SK-N-SH treated with all-trans-retinoic acid at 6 μM for 48 hours (cell line): ENCODE results near the gene ALOX15.
"Not testable (repeated sequence)": the region's sequence is repeated elsewhere in the genome, so short reads cannot be mapped to it uniquely, and the experiment has no call there.

Source experiments
- ATAC-seq: fragments of 200-7000 bp; cut with Tn5 transposase; 3 replicates; pipeline ENCODE4 v1.9.1; 2020; ENCODE audit warnings: mild to moderate bottlenecking, moderate library complexity
- ARNTL ChIP-seq: fragments of 450-650 bp; formaldehyde crosslinking; IDR thresholded peaks from 2 replicates; pipeline ENCODE4 v1.5.0; 2020; ENCODE audit warnings: low read depth, mild to moderate bottlenecking, moderate library complexity, borderline replicate concordance
- BACH2 ChIP-seq: fragments of 250-450 bp; sonication (Bioruptor Pico); IDR thresholded peaks from 2 replicates; pipeline ENCODE4 v1.9.0; 2021; ENCODE audit warnings: mild to moderate bottlenecking, borderline replicate concordance
- CSDC2 ChIP-seq: fragments of 250-450 bp; sonication (Bioruptor Pico); IDR thresholded peaks from 2 replicates; pipeline ENCODE4 v1.5.0; 2020; ENCODE audit warnings: mild to moderate bottlenecking, moderate library complexity
- ESRRG ChIP-seq: fragments of 250-450 bp; sonication (Bioruptor Pico); IDR thresholded peaks from 2 replicates; pipeline ENCODE4 v1.6.1; 2021; ENCODE audit warnings: mild to moderate bottlenecking
- GLIS3 ChIP-seq: fragments of 250-450 bp; sonication (Bioruptor Pico); IDR thresholded peaks from 2 replicates; pipeline ENCODE4 v1.5.0; 2020; ENCODE audit warnings: mild to moderate bottlenecking, moderate library complexity
- ISL1 ChIP-seq: fragments of 250-450 bp; sonication (Bioruptor Pico); IDR thresholded peaks from 2 replicates; pipeline ENCODE4 v2.1.2; 2022; ENCODE audit warnings: mild to moderate bottlenecking, moderate library complexity
- OSR1 ChIP-seq: fragments of 250-450 bp; sonication (Bioruptor Pico); IDR thresholded peaks from 2 replicates; pipeline ENCODE4 v1.8.0; 2022; ENCODE audit warnings: moderate library complexity, mild to moderate bottlenecking, inconsistent platforms
- PATZ1 ChIP-seq: fragments of 250-450 bp; sonication (Bioruptor Pico); IDR thresholded peaks from 2 replicates; pipeline ENCODE4 v1.8.0; 2020; ENCODE audit warnings: mild to moderate bottlenecking, moderate library complexity, borderline replicate concordance
- PPARA ChIP-seq: fragments of 250-450 bp; sonication (Bioruptor Pico); IDR thresholded peaks from 2 replicates; pipeline ENCODE4 v1.5.0; 2020; ENCODE audit warnings: mild to moderate bottlenecking, borderline replicate concordance
- RARB ChIP-seq: fragments of 250-450 bp; sonication (Bioruptor Pico); IDR thresholded peaks from 2 replicates; pipeline ENCODE4 v1.8.0; 2021; ENCODE audit warnings: mild to moderate bottlenecking, moderate library complexity
- SNAI2 ChIP-seq: fragments of 250-450 bp; sonication (Bioruptor Pico); IDR thresholded peaks from 2 replicates; pipeline ENCODE4 v1.5.0; 2020; ENCODE audit warnings: mild to moderate bottlenecking, moderate library complexity
- TCF4 ChIP-seq: fragments of 250-450 bp; sonication (Bioruptor Pico); IDR thresholded peaks from 2 replicates; pipeline ENCODE4 v1.8.0; 2021; ENCODE audit warnings: mild to moderate bottlenecking, moderate library complexity, borderline replicate concordance
- TSHZ2 ChIP-seq: fragments of 250-450 bp; sonication (Bioruptor Pico); IDR thresholded peaks from 2 replicates; pipeline ENCODE4 v1.5.0; 2020; ENCODE audit warnings: mild to moderate bottlenecking, moderate library complexity
- ZC3H10 ChIP-seq: fragments of 250-450 bp; sonication (Bioruptor Pico); IDR thresholded peaks from 2 replicates; pipeline ENCODE4 v1.5.1; 2021; ENCODE audit warnings: mild to moderate bottlenecking, moderate library complexity
- ZFP30 ChIP-seq: fragments of 450-650 bp; formaldehyde crosslinking; IDR thresholded peaks from 2 replicates; pipeline ENCODE4 v1.5.0; 2022; ENCODE audit warnings: mild to moderate bottlenecking, moderate library complexity
- ZNF565 ChIP-seq: fragments of 450-650 bp; formaldehyde crosslinking; conservative IDR thresholded peaks from 2 replicates; pipeline ENCODE4 v1.5.0; 2020; ENCODE audit warnings: low read depth, mild to moderate bottlenecking, moderate library complexity
- ZNF70 ChIP-seq: fragments of 450-650 bp; formaldehyde crosslinking; IDR thresholded peaks from 2 replicates; pipeline ENCODE4 v1.5.0; 2020; ENCODE audit warnings: mild to moderate bottlenecking, moderate library complexity
- ZNF8 ChIP-seq: fragments of 450-650 bp; formaldehyde crosslinking; IDR thresholded peaks from 2 replicates; pipeline ENCODE4 v1.5.0; 2020; ENCODE audit warnings: mild to moderate bottlenecking, moderate library complexity
- TF ChIP-seq, protein P1 (sequence below): fragments of 250-450 bp; sonication (Bioruptor Pico); IDR thresholded peaks from 2 replicates; pipeline ENCODE4 v1.8.0; 2021; ENCODE audit warnings: low read depth, mild to moderate bottlenecking, moderate library complexity, borderline replicate concordance
- TF ChIP-seq, protein P2 (sequence below): fragments of 250-450 bp; sonication (Bioruptor Pico); IDR thresholded peaks from 2 replicates; pipeline ENCODE4 v1.5.1; 2021; ENCODE audit warnings: mild to moderate bottlenecking, moderate library complexity
- TF ChIP-seq, protein P3 (sequence below): fragments of 250-450 bp; sonication (Bioruptor Pico); IDR thresholded peaks from 2 replicates; pipeline ENCODE4 v1.5.1; 2020; ENCODE audit warnings: low read depth, mild to moderate bottlenecking, moderate library complexity

The ALOX15 gene

DNA sequence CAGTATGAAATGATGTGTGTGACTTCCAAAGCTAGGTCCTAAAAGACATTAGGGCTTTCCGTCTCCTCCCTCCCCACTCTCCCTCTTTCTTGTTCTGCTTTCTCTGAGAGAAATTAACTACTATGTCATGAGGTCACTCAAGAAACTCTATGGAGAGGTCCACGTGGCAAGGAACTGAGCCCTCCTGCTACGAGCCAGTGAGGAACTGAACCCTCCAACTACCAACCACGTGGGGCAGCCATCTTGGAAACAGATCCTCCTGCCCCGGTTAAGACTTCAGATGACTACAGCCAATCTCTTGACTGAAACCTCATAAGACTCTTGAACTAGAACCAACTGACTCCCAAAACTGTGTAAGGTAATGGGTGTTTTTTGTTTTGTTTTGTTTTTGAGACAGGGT is 4.2 kb upstream of the ALOX15 start:
- no peak for ATAC-seq
- TF ChIP-seq OSR1 (CRISPR knock-in tag), result no peak
- no peak for TF ChIP-seq ISL1 (CRISPR knock-in tag)
- TF ChIP-seq ZNF565 (CRISPR knock-in tag), result no peak
- no peak for TF ChIP-seq BACH2 (CRISPR knock-in tag)
- no peak for TF ChIP-seq ZNF70 (CRISPR knock-in tag)
- no peak for TF ChIP-seq GLIS3 (CRISPR knock-in tag)
- no peak for TF ChIP-seq ZFP30 (CRISPR knock-in tag)
- no peak for TF ChIP-seq CSDC2 (CRISPR knock-in tag)
- TF ChIP-seq TSHZ2, result no peak
- TF ChIP-seq, protein P1, sequence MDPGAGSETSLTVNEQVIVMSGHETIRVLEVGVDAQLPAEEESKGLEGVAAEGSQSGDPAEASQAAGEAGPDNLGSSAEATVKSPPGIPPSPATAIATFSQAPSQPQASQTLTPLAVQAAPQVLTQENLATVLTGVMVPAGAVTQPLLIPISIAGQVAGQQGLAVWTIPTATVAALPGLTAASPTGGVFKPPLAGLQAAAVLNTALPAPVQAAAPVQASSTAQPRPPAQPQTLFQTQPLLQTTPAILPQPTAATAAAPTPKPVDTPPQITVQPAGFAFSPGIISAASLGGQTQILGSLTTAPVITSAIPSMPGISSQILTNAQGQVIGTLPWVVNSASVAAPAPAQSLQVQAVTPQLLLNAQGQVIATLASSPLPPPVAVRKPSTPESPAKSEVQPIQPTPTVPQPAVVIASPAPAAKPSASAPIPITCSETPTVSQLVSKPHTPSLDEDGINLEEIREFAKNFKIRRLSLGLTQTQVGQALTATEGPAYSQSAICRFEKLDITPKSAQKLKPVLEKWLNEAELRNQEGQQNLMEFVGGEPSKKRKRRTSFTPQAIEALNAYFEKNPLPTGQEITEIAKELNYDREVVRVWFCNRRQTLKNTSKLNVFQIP (CRISPR knock-in tag), result no peak
- TF ChIP-seq ESRRG (CRISPR knock-in tag), result no peak
- TF ChIP-seq TCF4 (CRISPR knock-in tag), result no peak
- no peak for TF ChIP-seq ARNTL (CRISPR knock-in tag)
- TF ChIP-seq, all 23 proteins: peak for 0

DNA sequence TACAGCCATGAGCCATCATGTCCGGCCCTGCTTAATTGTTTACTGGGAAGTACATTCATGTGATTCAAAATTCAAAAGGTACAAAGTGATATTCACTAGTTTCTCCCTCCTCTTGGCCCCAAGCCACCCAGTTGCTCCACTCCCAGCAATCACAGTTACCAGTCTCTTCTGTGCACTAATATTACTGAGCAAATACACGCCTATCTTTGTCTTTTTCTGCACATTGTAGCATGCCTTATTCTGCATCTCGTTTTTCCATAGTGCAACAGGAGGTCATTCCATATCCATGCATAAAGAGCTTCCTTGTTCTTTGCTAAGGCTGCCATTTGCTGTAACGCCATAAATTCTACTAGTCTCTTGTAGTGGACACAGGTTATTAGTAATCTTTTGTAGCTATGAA is 2.2 kb upstream of the ALOX15 start:
- no peak for ATAC-seq
- TF ChIP-seq SNAI2, result no peak
- TF ChIP-seq, protein P2, sequence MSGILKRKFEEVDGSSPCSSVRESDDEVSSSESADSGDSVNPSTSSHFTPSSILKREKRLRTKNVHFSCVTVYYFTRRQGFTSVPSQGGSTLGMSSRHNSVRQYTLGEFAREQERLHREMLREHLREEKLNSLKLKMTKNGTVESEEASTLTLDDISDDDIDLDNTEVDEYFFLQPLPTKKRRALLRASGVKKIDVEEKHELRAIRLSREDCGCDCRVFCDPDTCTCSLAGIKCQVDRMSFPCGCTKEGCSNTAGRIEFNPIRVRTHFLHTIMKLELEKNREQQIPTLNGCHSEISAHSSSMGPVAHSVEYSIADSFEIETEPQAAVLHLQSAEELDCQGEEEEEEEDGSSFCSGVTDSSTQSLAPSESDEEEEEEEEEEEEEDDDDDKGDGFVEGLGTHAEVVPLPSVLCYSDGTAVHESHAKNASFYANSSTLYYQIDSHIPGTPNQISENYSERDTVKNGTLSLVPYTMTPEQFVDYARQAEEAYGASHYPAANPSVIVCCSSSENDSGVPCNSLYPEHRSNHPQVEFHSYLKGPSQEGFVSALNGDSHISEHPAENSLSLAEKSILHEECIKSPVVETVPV (CRISPR knock-in tag), result no peak
- TF ChIP-seq RARB (CRISPR knock-in tag), result no peak
- no peak for TF ChIP-seq ZC3H10 (CRISPR knock-in tag)

GRCh38 chr17:4642286-4642685 is 808 bp upstream of the ALOX15 start:
- ATAC-seq, result no peak
- TF ChIP-seq ZNF565 (CRISPR knock-in tag), result no peak
- no peak for TF ChIP-seq ZNF70 (CRISPR knock-in tag)
- no peak for TF ChIP-seq RARB (CRISPR knock-in tag)
- no peak for TF ChIP-seq ZC3H10 (CRISPR knock-in tag)
- TF ChIP-seq TSHZ2, result no peak
- TF ChIP-seq ZFP30 (CRISPR knock-in tag), result no peak
- TF ChIP-seq ZNF8 (CRISPR knock-in tag), result no peak
- TF ChIP-seq PPARA (CRISPR knock-in tag), result no peak
- no peak for TF ChIP-seq BACH2 (CRISPR knock-in tag)
- TF ChIP-seq, protein P3, sequence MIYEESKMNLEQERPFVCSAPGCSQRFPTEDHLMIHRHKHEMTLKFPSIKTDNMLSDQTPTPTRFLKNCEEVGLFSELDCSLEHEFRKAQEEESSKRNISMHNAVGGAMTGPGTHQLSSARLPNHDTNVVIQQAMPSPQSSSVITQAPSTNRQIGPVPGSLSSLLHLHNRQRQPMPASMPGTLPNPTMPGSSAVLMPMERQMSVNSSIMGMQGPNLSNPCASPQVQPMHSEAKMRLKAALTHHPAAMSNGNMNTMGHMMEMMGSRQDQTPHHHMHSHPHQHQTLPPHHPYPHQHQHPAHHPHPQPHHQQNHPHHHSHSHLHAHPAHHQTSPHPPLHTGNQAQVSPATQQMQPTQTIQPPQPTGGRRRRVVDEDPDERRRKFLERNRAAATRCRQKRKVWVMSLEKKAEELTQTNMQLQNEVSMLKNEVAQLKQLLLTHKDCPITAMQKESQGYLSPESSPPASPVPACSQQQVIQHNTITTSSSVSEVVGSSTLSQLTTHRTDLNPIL (CRISPR knock-in tag), result no peak
- no peak for TF ChIP-seq GLIS3 (CRISPR knock-in tag)
- TF ChIP-seq, protein P1 (CRISPR knock-in tag), result no peak
- no peak for TF ChIP-seq SNAI2
- TF ChIP-seq PATZ1, result no peak
- no peak for TF ChIP-seq OSR1 (CRISPR knock-in tag)

DNA sequence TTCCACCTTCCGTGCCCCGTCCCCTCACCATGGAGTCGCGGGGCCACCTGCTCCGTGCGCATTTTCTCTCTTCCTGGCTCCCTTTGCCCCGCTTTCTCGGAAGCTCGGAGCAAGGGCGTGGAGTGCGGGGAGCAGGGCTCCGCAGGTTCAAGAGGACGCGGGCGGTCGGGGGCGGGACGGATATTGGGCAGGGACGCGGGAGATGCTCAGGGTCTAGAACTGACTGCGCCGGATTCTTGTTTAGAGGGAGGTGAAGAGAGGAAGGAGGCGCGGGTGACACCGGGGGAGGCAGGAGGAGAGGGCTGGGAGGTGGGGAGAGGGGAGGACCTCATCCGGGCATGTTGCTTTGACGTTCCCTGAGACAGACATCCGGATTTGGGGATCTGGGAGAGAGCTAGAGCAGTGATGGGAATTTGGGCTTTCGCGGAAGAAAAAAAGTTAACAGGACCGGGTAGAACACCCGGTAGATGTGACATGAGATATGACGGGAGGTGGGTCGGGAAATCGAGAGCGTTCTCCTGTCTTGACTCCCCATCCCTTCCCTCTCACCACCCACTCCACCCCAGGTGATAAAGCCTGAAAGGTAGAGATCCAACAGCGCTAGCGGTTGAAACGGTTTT is 799 bp downstream of the ALOX15 start:
- not testable (repeated sequence) for ATAC-seq
